IMR-90 (cell line): ENCODE results near the gene CERK. TPM values are rescaled to one million over a fixed set of nuclear protein-coding genes. Genes with fewer than 3 reads are reported as not detected.

Experiments
- ATAC-seq: fragments of 200-7000 bp; cut with Tn5 transposase; 2 replicates; pipeline ENCODE4 v1.9.1; 2020; ENCODE audit warnings: low read depth, mild to moderate bottlenecking, moderate library complexity
- BruUV-seq: library from RNA; stranded (reverse); fragments of 400-500 nt; replicated peaks from 2 replicates; lab custom pipeline; 2021; lab: Mats Ljungman, UMichigan
- CTCF ChIA-PET: fragments of 300-600 bp; formaldehyde crosslinking; extraction: SDS; loops from one replicate; lab custom pipeline; 2021; ENCODE audit warnings: antibody characterized with exemption; lab: Yijun Ruan, JAX
- POLR2A ChIA-PET: fragments of 300-600 bp; sonication (Branson Sonifier 250); formaldehyde crosslinking; loops from one replicate; lab custom pipeline; 2022; ENCODE audit warnings: antibody characterized with exemption; ENCODE audit not compliant: unreplicated experiment; lab: Charles Lee
- DNase-seq: peaks from one replicate; pipeline ENCODE4 v3.0.0; 2013
- H2AFZ ChIP-seq: replicated peaks from 2 replicates; pipeline ENCODE3; 2013; ENCODE audit warnings: low read length, mild to moderate bottlenecking; ENCODE audit not compliant: poor library complexity
- H2AK5ac ChIP-seq: 2 replicates; pipeline ENCODE4 v1.6.1; 2013; ENCODE audit warnings: low read depth, low read length, inconsistent platforms
- H2AK9ac ChIP-seq: replicated peaks from 2 replicates; pipeline ENCODE3; 2013; ENCODE audit warnings: mild to moderate bottlenecking, low read depth, low read length, moderate library complexity; ENCODE audit not compliant: poor library complexity
- H2BK120ac ChIP-seq: 2 replicates; pipeline ENCODE4 v1.6.1; 2013; ENCODE audit warnings: low read depth, low read length, inconsistent platforms
- H2BK15ac ChIP-seq: 3 replicates; pipeline ENCODE4 v1.6.1; 2013; ENCODE audit warnings: low read depth, low read length, inconsistent platforms
- H2BK20ac ChIP-seq: 2 replicates; pipeline ENCODE4 v1.6.1; 2013; ENCODE audit warnings: low read depth, mild to moderate bottlenecking, inconsistent platforms, low read length, moderate library complexity
- H2BK5ac ChIP-seq: 2 replicates; pipeline ENCODE4 v1.6.1; 2013; ENCODE audit warnings: mild to moderate bottlenecking, low read depth, low read length, inconsistent platforms; ENCODE audit not compliant: poor library complexity, severe bottlenecking
- H3K14ac ChIP-seq: replicated peaks from 2 replicates; pipeline ENCODE4 v1.6.1; 2013; ENCODE audit warnings: low read depth, low read length, inconsistent platforms
- H3K18ac ChIP-seq: 2 replicates; pipeline ENCODE4 v1.6.1; 2013; ENCODE audit warnings: low read depth, low read length, control low read depth
- H3K23ac ChIP-seq: 2 replicates; pipeline ENCODE4 v1.6.1; 2013; ENCODE audit warnings: low read depth, low read length, inconsistent platforms
- H3K27ac ChIP-seq: 2 replicates; pipeline ENCODE4 v1.5.1; 2013; ENCODE audit warnings: mild to moderate bottlenecking, control low read depth, low read length; ENCODE audit not compliant: insufficient read depth
- H3K27me3 ChIP-seq: 2 replicates; pipeline ENCODE4 v1.6.1; 2013; ENCODE audit warnings: low read length; ENCODE audit not compliant: control insufficient read depth, insufficient read depth
- H3K36me3 ChIP-seq: 2 replicates; pipeline ENCODE4 v1.6.1; 2013; ENCODE audit warnings: low read length, mixed read lengths; ENCODE audit not compliant: control insufficient read depth, insufficient read depth
- H3K4ac ChIP-seq: 2 replicates; pipeline ENCODE4 v1.6.1; 2013; ENCODE audit warnings: low read depth, low read length, inconsistent platforms
- H3K4me1 ChIP-seq: 2 replicates; pipeline ENCODE4 v1.6.1; 2013; ENCODE audit warnings: low read length, mixed read lengths; ENCODE audit not compliant: control insufficient read depth, insufficient read depth
- H3K4me2 ChIP-seq: 2 replicates; pipeline ENCODE4 v1.6.1; 2013; ENCODE audit warnings: low read depth, mild to moderate bottlenecking, control low read depth, low read length, moderate library complexity
- H3K4me3 ChIP-seq: 2 replicates; pipeline ENCODE4 v1.5.1; 2013; ENCODE audit warnings: low read depth, mild to moderate bottlenecking, control low read depth, low read length, moderate library complexity; ENCODE audit not compliant: insufficient read depth
- H3K56ac ChIP-seq: 2 replicates; pipeline ENCODE4 v1.6.1; 2013; ENCODE audit warnings: low read length, inconsistent platforms; ENCODE audit not compliant: insufficient read depth; ENCODE audit errors: extremely low read depth
- H3K79me1 ChIP-seq, 2 experiments: 2 replicates each; pipeline ENCODE4 v1.6.1; 2013; ENCODE audit warnings: low read length in 2 of 2, inconsistent platforms in 1 of 2, low read depth in 1 of 2
- H3K9ac ChIP-seq: 2 replicates; pipeline ENCODE4 v1.6.1; 2013; ENCODE audit warnings: low read depth, low read length, control low read depth
- H3K9me1 ChIP-seq: 2 replicates; pipeline ENCODE4 v1.6.1; 2013; ENCODE audit warnings: low read length, inconsistent platforms; ENCODE audit not compliant: insufficient read depth
- H3K9me3 ChIP-seq: 2 replicates; pipeline ENCODE4 v1.6.1; 2013; ENCODE audit warnings: low read length; ENCODE audit not compliant: control insufficient read depth, insufficient read depth
- H4K20me1 ChIP-seq: 2 replicates; pipeline ENCODE4 v1.6.1; 2013; ENCODE audit warnings: low read length, inconsistent platforms; ENCODE audit not compliant: insufficient read depth
- H4K5ac ChIP-seq: 2 replicates; pipeline ENCODE4 v1.6.1; 2013; ENCODE audit warnings: mild to moderate bottlenecking, low read depth, low read length, control low read depth
- H4K8ac ChIP-seq, 2 experiments: 2 replicates each; pipeline ENCODE4 v1.6.1; 2013; ENCODE audit warnings: low read depth in 2 of 2, low read length in 2 of 2, control low read depth in 1 of 2, inconsistent platforms in 1 of 2
- H4K91ac ChIP-seq: 2 replicates; pipeline ENCODE4 v1.6.1; 2013; ENCODE audit warnings: low read depth, low read length, inconsistent platforms; ENCODE audit not compliant: insufficient read depth
- BHLHE40 ChIP-seq: fragments of 150-350 bp; IDR thresholded peaks from 2 replicates; pipeline ENCODE4 v1.6.1; 2016; ENCODE audit warnings: mild to moderate bottlenecking, low read depth, low read length
- CEBPB ChIP-seq: IDR thresholded peaks from 2 replicates; pipeline ENCODE4 v1.6.1; 2012; ENCODE audit warnings: low read depth, low read length, improper control_type of control experiment
- CHD1 ChIP-seq: IDR thresholded peaks from 2 replicates; pipeline ENCODE4 v1.6.1; 2012; ENCODE audit warnings: low read depth, low read length, improper control_type of control experiment
- FOS ChIP-seq: fragments of 150-350 bp; IDR thresholded peaks from 2 replicates; pipeline ENCODE4 v1.6.1; 2016; ENCODE audit warnings: low read depth, low read length
- MAFK ChIP-seq: IDR thresholded peaks from 2 replicates; pipeline ENCODE4 v1.6.1; 2012; ENCODE audit warnings: low read depth, low read length, improper control_type of control experiment
- MAZ ChIP-seq: IDR thresholded peaks from 2 replicates; pipeline ENCODE4 v1.6.1; 2012; ENCODE audit warnings: low read depth, mild to moderate bottlenecking, low read length, improper control_type of control experiment, moderate library complexity, borderline replicate concordance
- MXI1 ChIP-seq: IDR thresholded peaks from 2 replicates; pipeline ENCODE4 v1.6.1; 2012; ENCODE audit warnings: low read depth, mild to moderate bottlenecking, low read length, moderate library complexity, borderline replicate concordance
- NFE2L2 ChIP-seq: fragments of 150-350 bp; IDR thresholded peaks from 2 replicates; pipeline ENCODE4 v1.6.1; 2016; ENCODE audit warnings: low read depth, mild to moderate bottlenecking, low read length
- POLR2A ChIP-seq: IDR thresholded peaks from 2 replicates; pipeline ENCODE4 v1.6.1; 2012; ENCODE audit warnings: mild to moderate bottlenecking, low read depth, low read length
- RAD21 ChIP-seq: IDR thresholded peaks from 2 replicates; pipeline ENCODE4 v1.6.1; 2012; ENCODE audit warnings: low read length, improper control_type of control experiment
- RCOR1 ChIP-seq: IDR thresholded peaks from 2 replicates; pipeline ENCODE4 v1.6.1; 2012; ENCODE audit warnings: mild to moderate bottlenecking, low read length, improper control_type of control experiment; ENCODE audit not compliant: insufficient replicate concordance
- RFX5 ChIP-seq: IDR thresholded peaks from 2 replicates; pipeline ENCODE4 v1.8.0; 2012; ENCODE audit warnings: low read depth, mild to moderate bottlenecking, low read length, moderate library complexity
- SMC3 ChIP-seq: fragments of 150-350 bp; IDR thresholded peaks from 2 replicates; pipeline ENCODE4 v1.6.1; 2016; ENCODE audit warnings: low read depth, mild to moderate bottlenecking, antibody characterized with exemption, low read length, moderate library complexity
- WGBS, 2 experiments: methylation state at CpG; one replicate each; pipeline versions ENCODE4 v1.1.5 to v1.1.7; 2013; ENCODE audit warnings: missing lambda C conversion rate in 2 of 2; ENCODE audit not compliant: insufficient read length in 1 of 2; ENCODE audit errors: extremely low coverage in 2 of 2; 5-methylcytosine and 5-hydroxymethylcytosine counted together
- dilution Hi-C: fragments of 300-500 bp; cut with HindIII; formaldehyde crosslinking; loops from one replicate; pipeline ENCODE4 v1.14.3; 2018; ENCODE audit warnings: low sequenced_read_pairs; ENCODE audit not compliant: unreplicated experiment
- in situ Hi-C: fragments of 300-500 bp; cut with MboI; formaldehyde crosslinking; loops from 3 replicates; pipeline ENCODE4 v1.14.3; 2019; ENCODE audit warnings: low sequenced_read_pairs, inconsistent platforms, mixed read lengths
- intact Hi-C: fragments of 100-400 bp; cut with micrococcal nuclease; formaldehyde crosslinking; loops from 2 replicates; pipeline ENCODE4 v1.10.0; 2022
- polyA plus RNA-seq, 3 experiments: library from polyadenylated mRNA; depleted of rRNA; stranded (reverse); fragments of >200 nt; gene quantifications; 2 replicates each; pipeline ENCODE4 v1.2.3, GENCODE V29; 2012; ENCODE audit warnings: low replicate concordance in 1 of 3
- total RNA-seq: library from RNA; depleted of rRNA; stranded (reverse); fragments of >200 nt; gene quantifications from 2 replicates; pipeline ENCODE4 v1.2.3, GENCODE V29; 2012
- TF ChIP-seq, protein P1 (sequence below): fragments of 150-350 bp; IDR thresholded peaks from 2 replicates; pipeline ENCODE4 v1.6.1; 2017; ENCODE audit warnings: mild to moderate bottlenecking, antibody characterized with exemption, low read length, low read depth
- TF ChIP-seq, protein P2 (sequence below): fragments of 150-350 bp; IDR thresholded peaks from 2 replicates; pipeline ENCODE4 v1.6.1; 2016; ENCODE audit warnings: low read depth, mild to moderate bottlenecking, low read length, moderate library complexity, borderline replicate concordance
- TF ChIP-seq, protein P3 (sequence below): conservative IDR thresholded peaks from 2 replicates; pipeline ENCODE4 v1.5.1; 2012; ENCODE audit warnings: mild to moderate bottlenecking, low read depth, low read length, improper control_type of control experiment

Gene CERK
- total and polyA plus RNA-seq, 2 of the 4 experiments (the other 2 are of a cell fraction), result 25.3 to 38.7 TPM

GRCh38 chr22:46710806-46711205, 27.2 kb downstream of the CERK start:
- peaks cover 11% of the 10 kb centered on the region for H3K4me1 ChIP-seq
- no peaks in the 10 kb centered on the region for H3K27me3 ChIP-seq
- in situ Hi-C loops (no loop called here), dilution Hi-C loops (no loop called here), intact Hi-C loops (no loop called here)
- ATAC-seq, result no peak
- no peak overlapping the region for H2AFZ ChIP-seq
- BruUV-seq, result no TSS peak
- DNase-seq, result no peak
- H4K5ac ChIP-seq, result no peak overlapping the region
- no peaks in the 10 kb centered on the region for H3K9me3 ChIP-seq
- H2BK15ac ChIP-seq, result no peak overlapping the region
- H4K91ac ChIP-seq, result no peak overlapping the region
- H3K27ac ChIP-seq, result no peak overlapping the region
- H4K20me1 ChIP-seq, result peaks cover 24% of the 10 kb centered on the region
- peaks cover 59% of the 10 kb centered on the region for H3K36me3 ChIP-seq
- no peak overlapping the region for H3K4ac ChIP-seq
- no peak overlapping the region for H2AK9ac ChIP-seq
- H3K18ac ChIP-seq, result no peak overlapping the region
- no peak overlapping the region for H3K9ac ChIP-seq
- no peak overlapping the region for H3K56ac ChIP-seq
- no peak overlapping the region for H3K23ac ChIP-seq
- H3K9me1 ChIP-seq, result peaks cover 11% of the 10 kb centered on the region
- H2BK20ac ChIP-seq, result no peak overlapping the region
- H3K4me2 ChIP-seq, result no peak overlapping the region
- H2AK5ac ChIP-seq, result no peak overlapping the region
- H2BK120ac ChIP-seq, result no peak overlapping the region
- H3K14ac ChIP-seq, result no peak overlapping the region
- no peak overlapping the region for H2BK5ac ChIP-seq
- TF ChIP-seq, protein P1, sequence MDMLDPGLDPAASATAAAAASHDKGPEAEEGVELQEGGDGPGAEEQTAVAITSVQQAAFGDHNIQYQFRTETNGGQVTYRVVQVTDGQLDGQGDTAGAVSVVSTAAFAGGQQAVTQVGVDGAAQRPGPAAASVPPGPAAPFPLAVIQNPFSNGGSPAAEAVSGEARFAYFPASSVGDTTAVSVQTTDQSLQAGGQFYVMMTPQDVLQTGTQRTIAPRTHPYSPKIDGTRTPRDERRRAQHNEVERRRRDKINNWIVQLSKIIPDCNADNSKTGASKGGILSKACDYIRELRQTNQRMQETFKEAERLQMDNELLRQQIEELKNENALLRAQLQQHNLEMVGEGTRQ, result no peak
- TF ChIP-seq CEBPB, result no peak
- no peak for TF ChIP-seq MXI1
- TF ChIP-seq RAD21, result no peak
- TF ChIP-seq RCOR1, result no peak
- TF ChIP-seq POLR2A, result no peak
- TF ChIP-seq RFX5, result no peak
- no peak for TF ChIP-seq BHLHE40
- no peak for TF ChIP-seq MAZ
- no peak for TF ChIP-seq NFE2L2
- TF ChIP-seq FOS, result no peak
- TF ChIP-seq, protein P2, sequence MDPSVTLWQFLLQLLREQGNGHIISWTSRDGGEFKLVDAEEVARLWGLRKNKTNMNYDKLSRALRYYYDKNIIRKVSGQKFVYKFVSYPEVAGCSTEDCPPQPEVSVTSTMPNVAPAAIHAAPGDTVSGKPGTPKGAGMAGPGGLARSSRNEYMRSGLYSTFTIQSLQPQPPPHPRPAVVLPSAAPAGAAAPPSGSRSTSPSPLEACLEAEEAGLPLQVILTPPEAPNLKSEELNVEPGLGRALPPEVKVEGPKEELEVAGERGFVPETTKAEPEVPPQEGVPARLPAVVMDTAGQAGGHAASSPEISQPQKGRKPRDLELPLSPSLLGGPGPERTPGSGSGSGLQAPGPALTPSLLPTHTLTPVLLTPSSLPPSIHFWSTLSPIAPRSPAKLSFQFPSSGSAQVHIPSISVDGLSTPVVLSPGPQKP, result no peak
- TF ChIP-seq, protein P3, sequence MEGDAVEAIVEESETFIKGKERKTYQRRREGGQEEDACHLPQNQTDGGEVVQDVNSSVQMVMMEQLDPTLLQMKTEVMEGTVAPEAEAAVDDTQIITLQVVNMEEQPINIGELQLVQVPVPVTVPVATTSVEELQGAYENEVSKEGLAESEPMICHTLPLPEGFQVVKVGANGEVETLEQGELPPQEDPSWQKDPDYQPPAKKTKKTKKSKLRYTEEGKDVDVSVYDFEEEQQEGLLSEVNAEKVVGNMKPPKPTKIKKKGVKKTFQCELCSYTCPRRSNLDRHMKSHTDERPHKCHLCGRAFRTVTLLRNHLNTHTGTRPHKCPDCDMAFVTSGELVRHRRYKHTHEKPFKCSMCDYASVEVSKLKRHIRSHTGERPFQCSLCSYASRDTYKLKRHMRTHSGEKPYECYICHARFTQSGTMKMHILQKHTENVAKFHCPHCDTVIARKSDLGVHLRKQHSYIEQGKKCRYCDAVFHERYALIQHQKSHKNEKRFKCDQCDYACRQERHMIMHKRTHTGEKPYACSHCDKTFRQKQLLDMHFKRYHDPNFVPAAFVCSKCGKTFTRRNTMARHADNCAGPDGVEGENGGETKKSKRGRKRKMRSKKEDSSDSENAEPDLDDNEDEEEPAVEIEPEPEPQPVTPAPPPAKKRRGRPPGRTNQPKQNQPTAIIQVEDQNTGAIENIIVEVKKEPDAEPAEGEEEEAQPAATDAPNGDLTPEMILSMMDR, result no peak
- no peak for TF ChIP-seq SMC3
- TF ChIP-seq CHD1, result no peak
- no peak for TF ChIP-seq MAFK
- H3K79me1 ChIP-seq, result peaks cover 15 to 47% of the 10 kb centered on the region in 2 experiments
- H3K4me3 ChIP-seq, result no peak overlapping the region
- no peak overlapping the region for H4K8ac ChIP-seq
- WGBS, 2 experiments, result 93% methylated on average over 3 of the region's 11 CpGs; no CpG with 5 or more reads in 1 of the 2 experiments
- POLR2A ChIA-PET, result no interaction called here
- CTCF ChIA-PET, result no interaction called here
